BJ (cell line): Measurements from ENCODE around the gene DDRGK1. TPM values are rescaled to one million over a fixed set of nuclear protein-coding genes. Genes with fewer than 3 reads are reported as not detected.
"Not testable (repeated sequence)": the region's sequence is repeated elsewhere in the genome, so short reads cannot be mapped to it uniquely, and the experiment has no call there.

Experiments
- CTCF ChIA-PET: fragments of 350-600 bp; formaldehyde crosslinking; extraction: SDS; loops from one replicate; lab custom pipeline; 2021; ENCODE audit warnings: antibody characterized with exemption, inconsistent platforms; lab: Yijun Ruan, JAX
- POLR2A ChIA-PET: fragments of 300-600 bp; sonication (Branson Sonifier 250); formaldehyde crosslinking; extraction: SDS; loops from one replicate; lab custom pipeline; 2021; ENCODE audit warnings: antibody characterized with exemption; lab: Charles Lee
- DNase-seq: peaks from one replicate; pipeline ENCODE4 v3.0.0-alpha.2; 2011; ENCODE audit warnings: low read depth
- H3K27me3 ChIP-seq: 2 replicates; pipeline ENCODE4 v1.6.0; 2011; ENCODE audit warnings: low read length; ENCODE audit not compliant: control insufficient read depth, insufficient read depth
- H3K36me3 ChIP-seq: 2 replicates; pipeline ENCODE4 v1.5.1; 2011; ENCODE audit warnings: low read length; ENCODE audit not compliant: control insufficient read depth, insufficient read depth
- H3K4me3 ChIP-seq: 2 replicates; pipeline ENCODE4 v1.5.1; 2011; ENCODE audit warnings: low read depth, mild to moderate bottlenecking, control low read depth, low read length
- polyA plus RNA-seq: library from polyadenylated mRNA; depleted of rRNA; stranded (reverse); fragments of >200 nt; gene quantifications from 2 replicates; pipeline ENCODE4 v1.2.3, GENCODE V29; 2011
- TF ChIP-seq, protein P1 (sequence below): IDR thresholded peaks from 2 replicates; pipeline ENCODE4 v1.5.1; 2011; ENCODE audit warnings: low read depth, mild to moderate bottlenecking, control low read depth, inconsistent platforms, low read length, moderate library complexity; ENCODE audit not compliant: insufficient read depth

Gene DDRGK1
- polyA plus RNA-seq, 1 experiment, result 34.9 TPM

- no peak for DNase-seq
- Histone ChIP-seq H3K36me3 (peaks cover 27% of the 10 kb centered on the region), H3K27me3 (no peaks in the 10 kb centered on the region), H3K4me3 (no peak overlapping the region)
- TF ChIP-seq, protein P1, sequence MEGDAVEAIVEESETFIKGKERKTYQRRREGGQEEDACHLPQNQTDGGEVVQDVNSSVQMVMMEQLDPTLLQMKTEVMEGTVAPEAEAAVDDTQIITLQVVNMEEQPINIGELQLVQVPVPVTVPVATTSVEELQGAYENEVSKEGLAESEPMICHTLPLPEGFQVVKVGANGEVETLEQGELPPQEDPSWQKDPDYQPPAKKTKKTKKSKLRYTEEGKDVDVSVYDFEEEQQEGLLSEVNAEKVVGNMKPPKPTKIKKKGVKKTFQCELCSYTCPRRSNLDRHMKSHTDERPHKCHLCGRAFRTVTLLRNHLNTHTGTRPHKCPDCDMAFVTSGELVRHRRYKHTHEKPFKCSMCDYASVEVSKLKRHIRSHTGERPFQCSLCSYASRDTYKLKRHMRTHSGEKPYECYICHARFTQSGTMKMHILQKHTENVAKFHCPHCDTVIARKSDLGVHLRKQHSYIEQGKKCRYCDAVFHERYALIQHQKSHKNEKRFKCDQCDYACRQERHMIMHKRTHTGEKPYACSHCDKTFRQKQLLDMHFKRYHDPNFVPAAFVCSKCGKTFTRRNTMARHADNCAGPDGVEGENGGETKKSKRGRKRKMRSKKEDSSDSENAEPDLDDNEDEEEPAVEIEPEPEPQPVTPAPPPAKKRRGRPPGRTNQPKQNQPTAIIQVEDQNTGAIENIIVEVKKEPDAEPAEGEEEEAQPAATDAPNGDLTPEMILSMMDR, result no peak
- ChIA-PET POLR2A (no interaction called here), CTCF (no interaction called here)
Observed at GRCh38 chr20:3188823-3189413, 15.6 kb downstream of the DDRGK1 start.

DNA sequence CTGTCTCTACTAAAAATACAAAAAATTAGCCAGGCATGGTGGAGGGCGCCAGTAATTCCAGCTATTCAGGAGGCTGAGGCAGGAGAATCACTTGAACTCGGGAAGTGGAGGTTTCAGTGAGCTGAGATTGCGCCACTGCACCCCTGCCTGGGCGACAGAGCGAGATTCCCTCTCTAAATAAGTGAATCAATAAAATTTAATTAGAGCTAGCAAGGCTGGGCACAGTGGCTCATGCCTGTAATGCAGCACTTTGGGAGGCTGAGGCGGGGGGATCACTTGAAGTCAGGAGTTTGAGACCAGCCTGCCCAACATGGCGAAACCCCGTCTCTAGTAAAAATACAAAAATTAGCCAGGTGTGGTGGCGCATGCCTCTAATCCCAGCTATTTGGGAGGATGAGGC, 16.6 kb downstream of the DDRGK1 start:
- CTCF ChIA-PET, H3K27me3 ChIP-seq, H3K4me3 ChIP-seq, DNase-seq: not testable (repeated sequence)
- peaks cover 22% of the 10 kb centered on the region for H3K36me3 ChIP-seq
- POLR2A ChIA-PET, result interaction anchor here (0.6 kb wide), 1 partner anchor 22 kb away, joined by 4 read pairs; the partner anchor contains the start of gene ITPA

- POLR2A ChIA-PET, result interaction anchor here (0.6 kb wide), 1 partner anchor 8 kb away, joined by 3 read pairs; no protein-coding TSS in a partner anchor
- Histone ChIP-seq H3K27me3 (no peaks in the 10 kb centered on the region), H3K4me3 (no peak overlapping the region), H3K36me3 (peaks cover 1% of the 10 kb centered on the region; the same call in 1 of the 2 replicates)
- TF ChIP-seq, protein P1, result no peak
- DNase-seq, result no peak
- CTCF ChIA-PET, result interaction anchor here (1.1 to 1.2 kb wide), 2 partner anchors 9 to 26 kb away, joined by 3 read pairs; partner anchors contain the start of gene ITPA
Observed at GRCh38 chr20:3183896-3184612, 20.4 kb downstream of the DDRGK1 start.

- H3K4me3 ChIP-seq, POLR2A ChIA-PET, H3K36me3 ChIP-seq, H3K27me3 ChIP-seq, DNase-seq, CTCF ChIA-PET: not testable (repeated sequence)
Observed at GRCh38 chr20:3182429-3182828, 22.1 kb downstream of the DDRGK1 start.

DNA sequence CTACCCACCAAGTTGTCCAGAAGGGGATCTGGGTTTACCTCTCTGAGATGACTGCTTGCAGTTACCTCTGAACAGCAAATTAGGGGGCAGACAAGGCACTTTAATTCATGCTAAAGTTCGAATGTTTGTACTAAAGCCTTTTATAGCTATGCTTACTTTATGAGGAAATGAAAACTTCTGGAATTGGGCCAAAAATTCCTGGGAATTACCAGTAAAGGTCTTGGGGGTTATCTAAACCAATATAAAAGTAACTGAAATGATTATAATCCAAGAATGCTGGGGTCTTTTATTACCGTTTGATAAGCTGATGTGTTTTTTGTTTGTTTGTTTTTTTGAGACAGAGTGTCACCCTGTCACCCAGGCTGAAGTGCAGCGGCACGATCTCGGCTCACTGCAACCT, 23.2 kb downstream of the DDRGK1 start:
- ChIA-PET POLR2A (no interaction called here), CTCF (no interaction called here)

GRCh38 chr20:3180319-3180718, 24.2 kb downstream of the DDRGK1 start:
- TF ChIP-seq, protein P1, result no peak
- DNase-seq, result no peak
- CTCF ChIA-PET, result no interaction called here
- POLR2A ChIA-PET, result no interaction called here
- no peaks in the 10 kb centered on the region for H3K27me3 ChIP-seq
- H3K36me3 ChIP-seq, result peaks cover 1% of the 10 kb centered on the region; the same call in 1 of the 2 replicates
- no peak overlapping the region for H3K4me3 ChIP-seq

More for the DNA sequence above, 23.2 kb downstream of the DDRGK1 start:
- Histone ChIP-seq H3K27me3 (no peaks in the 10 kb centered on the region), H3K36me3 (peaks cover 1% of the 10 kb centered on the region; the same call in 1 of the 2 replicates), H3K4me3 (no peak overlapping the region)
- no peak for DNase-seq
- TF ChIP-seq, protein P1, result no peak
